ENCODE data around the gene EYA3.

The EYA3 gene

DNA sequence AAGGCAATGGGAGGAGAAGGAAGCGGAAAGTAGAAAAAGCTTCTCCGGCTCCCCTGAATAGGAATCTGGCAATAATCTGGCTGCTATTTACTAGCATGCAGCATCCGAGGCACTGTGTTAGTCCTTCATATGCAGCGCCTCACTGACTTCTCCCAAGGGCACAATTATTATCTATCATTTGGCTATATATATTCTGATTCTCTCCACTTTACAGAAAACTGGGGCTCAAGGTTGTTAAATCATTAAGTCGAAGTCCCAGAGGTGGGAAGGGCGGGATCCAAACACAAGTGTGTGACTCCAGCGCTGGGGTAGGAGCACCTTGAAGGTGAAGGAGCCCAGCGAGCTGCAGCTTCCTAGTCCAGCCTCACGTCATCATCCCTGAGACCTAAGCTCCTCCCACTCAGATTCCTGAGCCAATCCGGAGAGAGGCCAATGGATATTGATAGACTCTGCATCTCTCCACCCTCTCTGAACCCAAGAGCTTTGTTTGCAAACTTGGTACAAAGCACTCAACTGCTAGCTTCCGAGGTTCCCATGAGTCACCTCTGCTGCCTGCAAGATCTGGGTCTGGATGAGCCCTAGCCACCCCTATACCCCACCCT is 16.6 kb upstream of the EYA3 start:
- in situ Hi-C loops (cut with MboI; ENCODE audit: low pct_unique_long_range_greater_than_20kb, low sequenced_read_pairs, unreplicated experiment), result no loop called here
- no peak for DNase-seq (ENCODE audit: low spot score)
- TF ChIP-seq, protein P1, sequence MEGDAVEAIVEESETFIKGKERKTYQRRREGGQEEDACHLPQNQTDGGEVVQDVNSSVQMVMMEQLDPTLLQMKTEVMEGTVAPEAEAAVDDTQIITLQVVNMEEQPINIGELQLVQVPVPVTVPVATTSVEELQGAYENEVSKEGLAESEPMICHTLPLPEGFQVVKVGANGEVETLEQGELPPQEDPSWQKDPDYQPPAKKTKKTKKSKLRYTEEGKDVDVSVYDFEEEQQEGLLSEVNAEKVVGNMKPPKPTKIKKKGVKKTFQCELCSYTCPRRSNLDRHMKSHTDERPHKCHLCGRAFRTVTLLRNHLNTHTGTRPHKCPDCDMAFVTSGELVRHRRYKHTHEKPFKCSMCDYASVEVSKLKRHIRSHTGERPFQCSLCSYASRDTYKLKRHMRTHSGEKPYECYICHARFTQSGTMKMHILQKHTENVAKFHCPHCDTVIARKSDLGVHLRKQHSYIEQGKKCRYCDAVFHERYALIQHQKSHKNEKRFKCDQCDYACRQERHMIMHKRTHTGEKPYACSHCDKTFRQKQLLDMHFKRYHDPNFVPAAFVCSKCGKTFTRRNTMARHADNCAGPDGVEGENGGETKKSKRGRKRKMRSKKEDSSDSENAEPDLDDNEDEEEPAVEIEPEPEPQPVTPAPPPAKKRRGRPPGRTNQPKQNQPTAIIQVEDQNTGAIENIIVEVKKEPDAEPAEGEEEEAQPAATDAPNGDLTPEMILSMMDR (IDR thresholded peaks at IDR 0.05; ENCODE audit: extremely low read depth, insufficient read depth, missing control alignments), result no peak

DNA sequence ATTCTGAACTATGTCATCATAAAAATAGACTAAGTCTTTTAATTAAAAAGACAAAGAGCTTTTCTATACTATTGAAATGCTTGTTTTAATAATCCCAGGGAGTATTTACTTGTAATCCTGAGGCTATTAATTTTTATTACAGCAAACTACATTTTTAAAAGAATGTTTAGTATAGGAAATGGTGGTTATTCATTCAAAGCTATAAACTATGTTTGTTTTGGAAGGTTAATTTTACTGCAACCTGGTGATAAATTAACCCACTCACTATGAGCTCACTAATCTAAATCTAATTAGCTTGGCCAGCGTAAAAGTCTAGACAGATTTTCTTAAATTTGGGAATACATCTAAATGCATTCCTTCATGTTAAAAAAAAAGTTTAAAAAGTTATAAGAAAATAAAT is 13.8 kb upstream of the EYA3 start:
- DNase-seq (ENCODE audit: low spot score), result no peak
- in situ Hi-C loops (cut with MboI; ENCODE audit: low pct_unique_long_range_greater_than_20kb, low sequenced_read_pairs, unreplicated experiment), result no loop called here
- TF ChIP-seq, protein P1 (IDR thresholded peaks at IDR 0.05; ENCODE audit: extremely low read depth, insufficient read depth, missing control alignments), result no peak

DNA sequence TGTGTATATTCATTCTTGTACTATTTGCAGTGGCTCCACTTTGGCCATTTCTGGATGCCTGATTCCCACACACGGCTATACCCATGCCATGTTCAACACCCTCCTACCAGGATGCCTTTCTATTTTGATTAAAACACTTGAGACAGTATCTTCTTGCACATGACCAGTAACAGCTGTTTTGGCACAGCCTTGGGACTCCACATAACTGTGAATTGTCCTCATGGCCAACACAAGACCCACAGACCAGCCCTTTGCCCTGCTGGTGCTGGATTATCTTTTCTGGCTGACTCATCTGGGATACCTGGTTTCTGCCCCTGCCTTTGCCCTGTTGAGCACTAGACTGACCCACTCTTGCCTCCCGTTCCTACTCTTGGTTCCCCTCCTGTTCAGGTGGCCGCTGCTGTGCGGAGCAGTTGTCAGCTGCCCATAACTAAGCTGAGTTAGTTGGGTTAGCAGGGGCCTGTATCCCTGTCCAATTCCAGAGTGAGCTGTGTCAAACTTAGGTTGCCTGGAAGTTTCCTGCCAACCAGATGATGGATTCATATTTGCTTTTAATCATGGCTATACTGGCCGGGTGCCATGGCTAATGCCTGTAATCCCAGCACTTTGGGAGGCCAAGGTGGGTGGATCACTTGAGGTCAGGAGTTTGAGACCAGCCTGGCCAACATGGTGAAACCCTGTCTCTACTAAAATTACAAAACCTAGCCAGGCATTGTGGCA is 10.8 kb upstream of the EYA3 start:
- TF ChIP-seq, protein P1 (IDR thresholded peaks at IDR 0.05; ENCODE audit: extremely low read depth, insufficient read depth, missing control alignments), result no peak
- in situ Hi-C loops (cut with MboI; ENCODE audit: low pct_unique_long_range_greater_than_20kb, low sequenced_read_pairs, unreplicated experiment), result no loop called here
- no peak for DNase-seq (ENCODE audit: low spot score)

GRCh38 chr1:28097100-28097472 is 8.7 kb upstream of the EYA3 start:
- DNase-seq (ENCODE audit: low spot score), result no peak
- TF ChIP-seq, protein P1 (IDR thresholded peaks at IDR 0.05; ENCODE audit: extremely low read depth, insufficient read depth, missing control alignments), result no peak
- in situ Hi-C loops (cut with MboI; ENCODE audit: low pct_unique_long_range_greater_than_20kb, low sequenced_read_pairs, unreplicated experiment), result no loop called here

- no peak for DNase-seq (ENCODE audit: low spot score)
- in situ Hi-C loops (cut with MboI; ENCODE audit: low pct_unique_long_range_greater_than_20kb, low sequenced_read_pairs, unreplicated experiment), result no loop called here
- TF ChIP-seq, protein P1 (IDR thresholded peaks at IDR 0.05; ENCODE audit: extremely low read depth, insufficient read depth, missing control alignments), result no peak
These were observed 8.0 kb upstream of the EYA3 start for GRCh38 chr1:28096210-28097099.

- peak; percentile 63 for DNase-seq (ENCODE audit: low spot score)
- in situ Hi-C loops (cut with MboI; ENCODE audit: low pct_unique_long_range_greater_than_20kb, low sequenced_read_pairs, unreplicated experiment), result loop anchor here (5.0 kb wide), 1 partner anchor 111 kb away; no protein-coding TSS in a partner anchor
- TF ChIP-seq, protein P1 (IDR thresholded peaks at IDR 0.05; ENCODE audit: extremely low read depth, insufficient read depth, missing control alignments), result peak; percentile 82
These were observed 2.8 kb upstream of the EYA3 start for GRCh38 chr1:28091043-28091781.
